OCI-LY7 (cell line): ENCODE data around the gene FAM13A. TPM values are rescaled to one million over a fixed set of nuclear protein-coding genes. Genes with fewer than 3 reads are reported as not detected.

Source experiments
- BruUV-seq: library from RNA; stranded (reverse); fragments of 400-500 nt; replicated peaks from 2 replicates; lab custom pipeline; 2021; lab: Mats Ljungman, UMichigan
- CTCF ChIA-PET: fragments of 300-600 bp; sonication (Branson Sonifier 250); formaldehyde crosslinking; loops from one replicate; lab custom pipeline; 2022; ENCODE audit warnings: antibody characterized with exemption; ENCODE audit not compliant: unreplicated experiment; lab: Charles Lee
- POLR2A ChIA-PET: fragments of 300-600 bp; sonication (Branson Sonifier 250); formaldehyde crosslinking; loops from one replicate; lab custom pipeline; 2022; ENCODE audit warnings: antibody characterized with exemption; lab: Charles Lee
- DNase-seq: peaks from one replicate; pipeline ENCODE4 v3.0.0-alpha.2; 2015; ENCODE audit warnings: low spot score
- H2AFZ ChIP-seq: fragments of 200-600 bp; sonication (generic), shearing (Covaris generic); 2 replicates; pipeline ENCODE4 v1.6.1; 2014; ENCODE audit warnings: mild to moderate bottlenecking, antibody characterized with exemption, low read length, moderate library complexity
- H3K27ac ChIP-seq: fragments of 200-600 bp; sonication (generic); 2 replicates; pipeline ENCODE4 v1.5.1; 2014; ENCODE audit warnings: mixed run types, low read depth, mild to moderate bottlenecking, moderate library complexity, low read length, inconsistent platforms; ENCODE audit not compliant: poor library complexity, severe bottlenecking
- H3K36me3 ChIP-seq: fragments of 200-600 bp; sonication (generic); 2 replicates; pipeline ENCODE4 v1.6.1; 2014; ENCODE audit warnings: mild to moderate bottlenecking, antibody characterized with exemption, low read length, moderate library complexity, mixed read lengths; ENCODE audit not compliant: insufficient read depth
- H3K4me1 ChIP-seq: fragments of 200-600 bp; sonication (generic); 2 replicates; pipeline ENCODE4 v1.5.1; 2014; ENCODE audit warnings: mild to moderate bottlenecking, low read length; ENCODE audit not compliant: insufficient read depth, poor library complexity, severe bottlenecking
- H3K4me2 ChIP-seq: fragments of 200-600 bp; sonication (generic); 2 replicates; pipeline ENCODE4 v1.6.1; 2014; ENCODE audit warnings: mild to moderate bottlenecking, low read length
- H3K4me3 ChIP-seq: fragments of 200-600 bp; sonication (generic); 2 replicates; pipeline ENCODE4 v1.5.1; 2014; ENCODE audit warnings: mild to moderate bottlenecking, low read depth, low read length; ENCODE audit not compliant: poor library complexity, severe bottlenecking
- H3K79me2 ChIP-seq: fragments of 200-600 bp; sonication (generic); 2 replicates; pipeline ENCODE4 v1.6.1; 2016; ENCODE audit warnings: low read depth, mild to moderate bottlenecking, low read length, moderate library complexity, mixed read lengths; ENCODE audit not compliant: insufficient read depth
- H3K9me2 ChIP-seq: fragments of 200-600 bp; sonication (generic); 2 replicates; pipeline ENCODE4 v1.6.1; 2016; ENCODE audit warnings: mild to moderate bottlenecking, low read length, mixed read lengths; ENCODE audit not compliant: insufficient read depth
- H3K9me3 ChIP-seq: fragments of 200-600 bp; sonication (generic); 2 replicates; pipeline ENCODE4 v1.6.1; 2014; ENCODE audit warnings: mild to moderate bottlenecking, mixed run types, low read length, mixed read lengths
- H4K20me1 ChIP-seq: fragments of 200-600 bp; sonication (generic); 2 replicates; pipeline ENCODE4 v1.6.1; 2014; ENCODE audit warnings: mild to moderate bottlenecking, antibody characterized with exemption, low read length, moderate library complexity, mixed read lengths; ENCODE audit not compliant: insufficient read depth
- EZH2phosphoT487 ChIP-seq: fragments of 200-600 bp; sonication (generic); IDR thresholded peaks from 2 replicates; pipeline ENCODE4 v1.6.1; 2018; ENCODE audit warnings: low read depth, borderline replicate concordance, mild to moderate bottlenecking, mixed run types, antibody characterized with exemption, low read length, moderate library complexity, mixed read lengths
- intact Hi-C: fragments of 100-400 bp; cut with micrococcal nuclease; formaldehyde crosslinking; loops from one replicate; pipeline ENCODE4 v1.10.0; 2022; ENCODE audit not compliant: unreplicated experiment
- total RNA-seq, 2 experiments: library from RNA; depleted of rRNA in 1 of 2; stranded (reverse); fragments of >200 nt in 1 of 2; shearing (Covaris generic) in 1 of 2; gene quantifications; 2 replicates each; pipeline ENCODE4 v1.2.3, GENCODE V29; 2014 to 2022
- TF ChIP-seq, protein P1 (sequence below): fragments of 200-600 bp; sonication (generic); conservative IDR thresholded peaks from 2 replicates; pipeline ENCODE4 v1.5.1; 2014; ENCODE audit warnings: mild to moderate bottlenecking, antibody characterized with exemption, low read length, moderate library complexity, mixed read lengths

The FAM13A gene
- total RNA-seq, 2 experiments from 2014 or later, result not detected

DNA sequence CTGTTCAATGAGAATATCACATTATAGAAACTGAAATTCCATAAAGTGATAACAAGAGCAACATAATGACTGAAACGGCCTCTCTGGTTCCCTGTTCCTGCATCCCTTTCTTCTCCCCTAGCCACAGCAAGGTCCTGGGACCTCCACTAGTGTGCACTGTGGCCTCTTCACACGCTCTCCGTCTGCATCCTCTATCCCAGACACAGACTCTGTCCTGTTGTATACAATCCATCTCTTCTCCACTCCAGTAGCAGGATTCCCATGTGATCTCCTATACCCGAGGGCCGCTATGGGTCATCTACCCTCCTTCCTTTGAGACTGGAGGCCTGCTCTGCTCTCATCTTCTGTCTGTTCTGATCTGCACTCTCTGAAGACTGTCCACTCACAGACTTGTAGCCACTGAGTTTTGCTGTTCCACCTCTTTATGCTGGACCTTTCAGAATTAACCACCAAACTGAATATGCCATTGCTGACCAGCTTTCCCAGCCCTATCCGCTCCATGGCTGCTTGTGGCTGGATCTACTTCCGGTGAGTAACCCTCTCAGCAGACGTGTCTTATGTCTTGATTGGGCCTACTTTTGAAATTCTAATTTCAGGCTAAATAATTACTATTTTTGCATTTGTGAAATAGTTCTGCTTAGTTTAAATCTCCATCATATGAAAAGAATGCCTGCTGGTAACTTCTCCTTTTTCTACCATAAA, 254.2 kb downstream of the FAM13A start:
- intact Hi-C loops, result no loop called here
- TF ChIP-seq, protein P1, sequence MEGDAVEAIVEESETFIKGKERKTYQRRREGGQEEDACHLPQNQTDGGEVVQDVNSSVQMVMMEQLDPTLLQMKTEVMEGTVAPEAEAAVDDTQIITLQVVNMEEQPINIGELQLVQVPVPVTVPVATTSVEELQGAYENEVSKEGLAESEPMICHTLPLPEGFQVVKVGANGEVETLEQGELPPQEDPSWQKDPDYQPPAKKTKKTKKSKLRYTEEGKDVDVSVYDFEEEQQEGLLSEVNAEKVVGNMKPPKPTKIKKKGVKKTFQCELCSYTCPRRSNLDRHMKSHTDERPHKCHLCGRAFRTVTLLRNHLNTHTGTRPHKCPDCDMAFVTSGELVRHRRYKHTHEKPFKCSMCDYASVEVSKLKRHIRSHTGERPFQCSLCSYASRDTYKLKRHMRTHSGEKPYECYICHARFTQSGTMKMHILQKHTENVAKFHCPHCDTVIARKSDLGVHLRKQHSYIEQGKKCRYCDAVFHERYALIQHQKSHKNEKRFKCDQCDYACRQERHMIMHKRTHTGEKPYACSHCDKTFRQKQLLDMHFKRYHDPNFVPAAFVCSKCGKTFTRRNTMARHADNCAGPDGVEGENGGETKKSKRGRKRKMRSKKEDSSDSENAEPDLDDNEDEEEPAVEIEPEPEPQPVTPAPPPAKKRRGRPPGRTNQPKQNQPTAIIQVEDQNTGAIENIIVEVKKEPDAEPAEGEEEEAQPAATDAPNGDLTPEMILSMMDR, result no peak
- TF ChIP-seq EZH2phosphoT487, result no peak
- ChIA-PET CTCF (no interaction called here), POLR2A (no interaction called here)
- Histone ChIP-seq H3K4me2 (no peak overlapping the region), H4K20me1 (no peaks in the 10 kb centered on the region), H2AFZ (no peak overlapping the region), H3K9me2 (no peaks in the 10 kb centered on the region), H3K4me3 (no peak overlapping the region), H3K4me1 (no peaks in the 10 kb centered on the region), H3K9me3 (no peaks in the 10 kb centered on the region), H3K79me2 (no peaks in the 10 kb centered on the region; the same call in 1 of the 2 replicates), H3K27ac (no peak overlapping the region), H3K36me3 (no peaks in the 10 kb centered on the region)
- DNase-seq, result no peak
- no TSS peak for BruUV-seq

DNA sequence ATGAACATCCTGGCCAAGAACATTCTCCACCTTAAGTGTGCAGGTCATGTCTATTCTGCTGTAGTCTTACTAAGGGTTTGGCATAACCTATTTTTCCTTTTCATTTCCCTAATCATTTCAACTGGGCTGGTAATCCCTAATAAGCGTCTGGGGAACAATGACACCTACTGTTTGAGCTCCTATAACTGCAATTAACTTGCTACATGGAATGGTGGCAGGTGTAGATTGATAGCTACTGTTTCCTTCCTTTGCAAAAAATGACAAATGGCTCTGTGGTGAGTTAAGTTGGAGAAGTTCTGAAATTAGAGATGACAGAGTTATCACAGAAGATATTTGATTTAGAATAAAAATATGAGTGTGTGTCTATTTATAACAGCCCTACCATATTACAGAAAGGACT, 254.8 kb downstream of the FAM13A start:
- intact Hi-C loops, result no loop called here
- no peak for DNase-seq
- Histone ChIP-seq H3K4me2 (no peak overlapping the region), H3K4me3 (no peak overlapping the region), H3K27ac (no peak overlapping the region), H3K79me2 (no peaks in the 10 kb centered on the region; the same call in 1 of the 2 replicates), H4K20me1 (no peaks in the 10 kb centered on the region), H3K4me1 (no peaks in the 10 kb centered on the region), H2AFZ (no peak overlapping the region), H3K9me3 (no peaks in the 10 kb centered on the region), H3K36me3 (no peaks in the 10 kb centered on the region), H3K9me2 (no peaks in the 10 kb centered on the region)
- no TSS peak for BruUV-seq
- CTCF ChIA-PET, result no interaction called here
- POLR2A ChIA-PET, result no interaction called here
- TF ChIP-seq, protein P1, result peak; percentile 37
- TF ChIP-seq EZH2phosphoT487, result no peak

DNA sequence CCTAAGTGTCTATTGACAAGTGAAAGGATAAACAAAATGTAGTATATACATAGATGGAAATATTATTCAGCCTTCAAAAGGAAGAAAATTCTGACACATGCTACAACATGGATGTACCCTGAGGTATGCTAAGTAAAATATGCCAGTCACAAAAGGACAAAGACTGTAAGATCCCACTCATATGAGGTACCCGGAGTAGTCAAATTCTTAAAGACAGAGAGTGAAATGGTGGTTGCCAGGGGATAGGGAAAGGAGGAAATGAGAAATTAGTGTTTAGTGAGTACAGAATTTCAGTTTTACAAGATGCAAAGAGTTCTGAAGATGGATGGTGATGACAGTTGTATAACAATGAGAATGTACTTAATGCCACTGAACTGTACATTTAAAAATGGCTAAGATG, 257.1 kb downstream of the FAM13A start:
- ChIA-PET POLR2A (no interaction called here), CTCF (no interaction called here)
- Histone ChIP-seq H3K36me3 (no peaks in the 10 kb centered on the region), H3K4me2 (no peak overlapping the region), H4K20me1 (no peaks in the 10 kb centered on the region), H3K4me1 (no peaks in the 10 kb centered on the region), H3K27ac (no peak overlapping the region), H2AFZ (no peak overlapping the region), H3K9me2 (no peaks in the 10 kb centered on the region), H3K79me2 (no peaks in the 10 kb centered on the region; the same call in 1 of the 2 replicates), H3K9me3 (no peaks in the 10 kb centered on the region), H3K4me3 (no peak overlapping the region)
- no TSS peak for BruUV-seq
- TF ChIP-seq, protein P1, result no peak
- TF ChIP-seq EZH2phosphoT487, result no peak
- DNase-seq, result no peak
- intact Hi-C loops, result loop anchor here (10.0 kb wide), 1 partner anchor 265 kb away; no protein-coding TSS in a partner anchor
